SK-N-SH treated with all-trans-retinoic acid at 6 μM for 48 hours (cell line): ENCODE measurements around the gene PLEKHM3.

Experiments
- ARNTL ChIP-seq: fragments of 450-650 bp; formaldehyde crosslinking; IDR thresholded peaks from 2 replicates; pipeline ENCODE4 v1.5.0; 2020; ENCODE audit warnings: low read depth, mild to moderate bottlenecking, moderate library complexity, borderline replicate concordance
- BACH2 ChIP-seq: fragments of 250-450 bp; sonication (Bioruptor Pico); IDR thresholded peaks from 2 replicates; pipeline ENCODE4 v1.9.0; 2021; ENCODE audit warnings: mild to moderate bottlenecking, borderline replicate concordance
- PATZ1 ChIP-seq: fragments of 250-450 bp; sonication (Bioruptor Pico); IDR thresholded peaks from 2 replicates; pipeline ENCODE4 v1.8.0; 2020; ENCODE audit warnings: mild to moderate bottlenecking, moderate library complexity, borderline replicate concordance
- POU6F1 ChIP-seq: fragments of 250-450 bp; sonication (Bioruptor Pico); IDR thresholded peaks from 2 replicates; pipeline ENCODE4 v1.8.0; 2021; ENCODE audit warnings: low read depth, mild to moderate bottlenecking, moderate library complexity, borderline replicate concordance
- PPARA ChIP-seq: fragments of 250-450 bp; sonication (Bioruptor Pico); IDR thresholded peaks from 2 replicates; pipeline ENCODE4 v1.5.0; 2020; ENCODE audit warnings: mild to moderate bottlenecking, borderline replicate concordance
- RARB ChIP-seq: fragments of 250-450 bp; sonication (Bioruptor Pico); IDR thresholded peaks from 2 replicates; pipeline ENCODE4 v1.8.0; 2021; ENCODE audit warnings: mild to moderate bottlenecking, moderate library complexity
- SNAI2 ChIP-seq: fragments of 250-450 bp; sonication (Bioruptor Pico); IDR thresholded peaks from 2 replicates; pipeline ENCODE4 v1.5.0; 2020; ENCODE audit warnings: mild to moderate bottlenecking, moderate library complexity
- TSHZ2 ChIP-seq: fragments of 250-450 bp; sonication (Bioruptor Pico); IDR thresholded peaks from 2 replicates; pipeline ENCODE4 v1.5.0; 2020; ENCODE audit warnings: mild to moderate bottlenecking, moderate library complexity
- ZFP3 ChIP-seq: fragments of 250-450 bp; sonication (Bioruptor Pico); IDR thresholded peaks from 2 replicates; pipeline ENCODE4 v1.5.0; 2020; ENCODE audit warnings: mild to moderate bottlenecking, moderate library complexity
- ZFP30 ChIP-seq: fragments of 450-650 bp; formaldehyde crosslinking; IDR thresholded peaks from 2 replicates; pipeline ENCODE4 v1.5.0; 2022; ENCODE audit warnings: mild to moderate bottlenecking, moderate library complexity
- ZNF70 ChIP-seq: fragments of 450-650 bp; formaldehyde crosslinking; IDR thresholded peaks from 2 replicates; pipeline ENCODE4 v1.5.0; 2020; ENCODE audit warnings: mild to moderate bottlenecking, moderate library complexity
- ZNF8 ChIP-seq: fragments of 450-650 bp; formaldehyde crosslinking; IDR thresholded peaks from 2 replicates; pipeline ENCODE4 v1.5.0; 2020; ENCODE audit warnings: mild to moderate bottlenecking, moderate library complexity
- TF ChIP-seq, protein P1 (sequence below): fragments of 250-450 bp; sonication (Bioruptor Pico); IDR thresholded peaks from 2 replicates; pipeline ENCODE4 v1.5.1; 2020; ENCODE audit warnings: low read depth, mild to moderate bottlenecking, moderate library complexity
- TF ChIP-seq, protein P2 (sequence below): fragments of 250-450 bp; sonication (Bioruptor Pico); IDR thresholded peaks from 2 replicates; pipeline ENCODE4 v1.5.1; 2021; ENCODE audit warnings: mild to moderate bottlenecking, moderate library complexity

GRCh38 chr2:207778298-207778882 is 246.9 kb downstream of the PLEKHM3 start:
- TF ChIP-seq POU6F1 (CRISPR knock-in tag) (no peak), ZNF8 (no peak), ZFP30 (CRISPR knock-in tag) (no peak), PPARA (CRISPR knock-in tag) (no peak), ARNTL (CRISPR knock-in tag) (no peak), RARB (CRISPR knock-in tag) (no peak), TSHZ2 (CRISPR knock-in tag) (no peak), BACH2 (CRISPR knock-in tag) (no peak), ZFP3 (CRISPR knock-in tag) (no peak), PATZ1 (CRISPR knock-in tag) (no peak), ZNF70 (no peak), SNAI2 (no peak)
- TF ChIP-seq, protein P1, sequence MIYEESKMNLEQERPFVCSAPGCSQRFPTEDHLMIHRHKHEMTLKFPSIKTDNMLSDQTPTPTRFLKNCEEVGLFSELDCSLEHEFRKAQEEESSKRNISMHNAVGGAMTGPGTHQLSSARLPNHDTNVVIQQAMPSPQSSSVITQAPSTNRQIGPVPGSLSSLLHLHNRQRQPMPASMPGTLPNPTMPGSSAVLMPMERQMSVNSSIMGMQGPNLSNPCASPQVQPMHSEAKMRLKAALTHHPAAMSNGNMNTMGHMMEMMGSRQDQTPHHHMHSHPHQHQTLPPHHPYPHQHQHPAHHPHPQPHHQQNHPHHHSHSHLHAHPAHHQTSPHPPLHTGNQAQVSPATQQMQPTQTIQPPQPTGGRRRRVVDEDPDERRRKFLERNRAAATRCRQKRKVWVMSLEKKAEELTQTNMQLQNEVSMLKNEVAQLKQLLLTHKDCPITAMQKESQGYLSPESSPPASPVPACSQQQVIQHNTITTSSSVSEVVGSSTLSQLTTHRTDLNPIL (CRISPR knock-in tag), result no peak
- TF ChIP-seq, protein P2, sequence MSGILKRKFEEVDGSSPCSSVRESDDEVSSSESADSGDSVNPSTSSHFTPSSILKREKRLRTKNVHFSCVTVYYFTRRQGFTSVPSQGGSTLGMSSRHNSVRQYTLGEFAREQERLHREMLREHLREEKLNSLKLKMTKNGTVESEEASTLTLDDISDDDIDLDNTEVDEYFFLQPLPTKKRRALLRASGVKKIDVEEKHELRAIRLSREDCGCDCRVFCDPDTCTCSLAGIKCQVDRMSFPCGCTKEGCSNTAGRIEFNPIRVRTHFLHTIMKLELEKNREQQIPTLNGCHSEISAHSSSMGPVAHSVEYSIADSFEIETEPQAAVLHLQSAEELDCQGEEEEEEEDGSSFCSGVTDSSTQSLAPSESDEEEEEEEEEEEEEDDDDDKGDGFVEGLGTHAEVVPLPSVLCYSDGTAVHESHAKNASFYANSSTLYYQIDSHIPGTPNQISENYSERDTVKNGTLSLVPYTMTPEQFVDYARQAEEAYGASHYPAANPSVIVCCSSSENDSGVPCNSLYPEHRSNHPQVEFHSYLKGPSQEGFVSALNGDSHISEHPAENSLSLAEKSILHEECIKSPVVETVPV, result no peak
